IPS-18c (cell line): ENCODE results near the gene AKNA.
"Not testable (repeated sequence)": the region's sequence is repeated elsewhere in the genome, so short reads cannot be mapped to it uniquely, and the experiment has no call there.

Experiments
- H3K4me3 ChIP-seq: 2 replicates; pipeline ENCODE4 v1.7.0; 2013; ENCODE audit warnings: low read depth, mild to moderate bottlenecking, low read length, moderate library complexity; ENCODE audit not compliant: insufficient read depth
- H3K9me3 ChIP-seq: one replicate; pipeline ENCODE4 v1.6.1; 2013; ENCODE audit warnings: mild to moderate bottlenecking, low read length, moderate library complexity; ENCODE audit not compliant: control insufficient read depth, insufficient read depth

AKNA gene

DNA sequence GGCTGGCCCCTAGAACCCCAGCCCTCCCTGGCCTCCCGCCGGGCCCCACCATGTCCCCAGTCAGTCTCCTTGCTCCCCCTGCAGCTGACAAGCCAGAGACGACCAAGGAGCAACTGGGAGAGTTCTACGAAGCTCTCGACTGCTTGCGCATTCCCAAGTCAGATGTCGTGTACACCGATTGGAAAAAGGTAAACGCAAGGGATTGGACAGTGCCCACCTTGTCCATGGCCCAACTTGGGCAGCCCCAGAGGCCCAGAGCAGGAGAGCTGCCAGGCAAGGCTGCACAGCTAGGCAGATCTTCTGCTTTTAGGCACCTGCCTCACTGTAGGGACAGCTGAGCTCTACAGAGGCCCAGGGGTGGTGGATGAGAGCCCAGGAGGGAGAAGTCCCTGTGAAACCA, 62.8 kb downstream of the AKNA start:
- not testable (repeated sequence) for H3K4me3 ChIP-seq, H3K9me3 ChIP-seq

DNA sequence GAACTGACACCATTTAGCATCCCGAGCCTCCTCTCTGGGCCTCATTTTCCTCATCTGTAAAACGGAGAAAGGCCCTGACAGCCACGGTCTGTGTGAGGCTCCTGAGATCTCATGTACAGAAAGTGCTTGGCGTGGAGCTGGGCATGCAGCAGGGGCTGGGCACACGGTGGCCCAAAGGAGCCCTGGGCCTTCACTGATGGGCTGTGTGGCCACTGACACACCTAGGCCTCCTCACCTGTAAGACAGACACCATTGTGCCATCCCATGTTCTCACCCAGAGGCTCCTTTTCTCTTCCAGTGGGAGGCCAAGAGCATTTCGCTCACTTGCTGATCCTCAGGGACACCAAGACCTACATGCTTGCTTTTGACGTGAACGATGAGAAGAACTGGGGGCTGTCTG, 63.3 kb downstream of the AKNA start:
- no peak overlapping the region; the same call in 1 of the 2 replicates for H3K4me3 ChIP-seq
- no peaks in the 10 kb centered on the region for H3K9me3 ChIP-seq

DNA sequence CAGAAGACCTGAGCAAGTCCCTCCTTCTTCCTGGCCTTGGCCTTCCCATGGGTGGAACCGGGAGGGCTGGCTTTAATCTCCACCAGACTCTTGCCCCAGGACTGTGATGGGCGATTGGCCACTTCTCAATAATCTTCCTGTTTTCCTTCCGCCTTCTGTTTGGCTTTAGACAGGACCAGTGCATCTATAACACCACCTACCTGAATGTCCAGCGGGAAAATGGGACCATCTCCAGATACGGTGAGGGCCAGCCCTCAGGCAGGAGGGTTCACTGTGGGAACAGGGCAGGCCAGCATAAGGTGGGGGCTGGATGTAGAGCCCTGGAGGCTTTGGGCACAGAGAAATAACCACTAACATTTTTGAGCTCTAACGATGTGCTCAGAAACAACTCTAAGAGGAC, 63.9 kb downstream of the AKNA start:
- not testable (repeated sequence) for H3K9me3 ChIP-seq, H3K4me3 ChIP-seq

DNA sequence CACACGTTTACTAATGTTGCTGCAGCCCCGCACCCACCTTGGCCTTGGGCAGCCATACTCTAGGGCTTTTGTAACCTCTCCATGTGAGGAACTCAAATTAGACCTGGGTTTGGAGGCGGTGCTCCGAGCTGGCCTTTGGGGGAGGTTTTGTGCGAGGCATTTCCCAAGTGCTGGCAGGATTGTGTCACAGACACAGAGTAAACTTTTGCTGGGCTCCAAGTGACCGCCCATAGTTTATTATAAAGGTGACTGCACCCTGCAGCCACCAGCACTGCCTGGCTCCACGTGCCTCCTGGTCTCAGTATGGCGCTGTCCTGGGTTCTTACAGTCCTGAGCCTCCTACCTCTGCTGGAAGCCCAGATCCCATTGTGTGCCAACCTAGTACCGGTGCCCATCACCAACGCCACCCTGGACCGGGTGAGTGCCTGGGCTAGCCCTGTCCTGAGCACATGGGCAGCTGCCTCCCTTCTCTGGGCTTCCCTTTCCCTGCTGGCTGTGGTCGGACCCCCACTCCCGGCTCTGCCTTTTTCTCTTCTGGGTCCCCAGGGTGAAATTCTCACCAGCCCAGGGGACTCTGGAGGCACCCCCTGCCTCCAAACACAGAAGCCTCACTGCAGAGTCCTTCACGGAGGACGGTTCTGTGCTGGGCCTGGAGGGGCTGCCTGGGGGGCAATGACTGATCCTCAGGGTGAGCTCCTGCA, 64.8 kb downstream of the AKNA start, which contains the start of gene ORM1:
ORM1 (plus strand) TSS at position 268 of the 701 bp plus-strand sequence; CDS start at position 304, 36 bp downstream.
- H3K9me3 ChIP-seq, H3K4me3 ChIP-seq: not testable (repeated sequence)

DNA sequence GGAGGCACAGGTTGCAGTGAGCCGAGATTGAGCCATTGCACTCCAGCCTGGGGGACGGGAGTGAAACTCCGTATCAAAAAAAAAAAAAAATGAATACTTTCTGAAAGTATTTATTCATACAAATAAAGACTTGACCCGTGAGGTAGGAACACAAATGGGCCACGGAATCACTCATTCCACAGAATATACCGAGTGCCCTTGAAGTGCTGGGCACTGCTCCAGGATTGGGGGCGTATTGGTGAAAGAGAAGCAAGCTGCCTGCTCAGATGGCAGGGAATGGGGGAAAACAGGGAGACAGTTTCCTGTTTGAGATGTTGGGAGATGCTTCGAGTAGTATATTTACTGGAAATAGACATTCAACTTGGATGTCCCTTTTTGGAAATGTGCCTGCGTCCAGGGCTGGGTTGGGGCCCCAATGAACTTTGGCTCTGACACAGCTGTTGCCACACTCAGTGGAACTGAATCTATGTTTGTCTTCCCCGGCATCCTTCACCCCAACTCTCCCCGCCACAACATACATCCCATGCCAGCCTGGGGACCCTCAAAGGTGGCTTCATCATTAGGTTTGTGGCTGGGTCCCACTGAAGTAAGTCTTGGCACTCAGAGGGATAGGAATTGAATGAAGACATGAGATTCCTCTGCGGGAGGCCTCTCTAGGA, 65.5 kb downstream of the AKNA start:
- H3K4me3 ChIP-seq, H3K9me3 ChIP-seq: not testable (repeated sequence)

DNA sequence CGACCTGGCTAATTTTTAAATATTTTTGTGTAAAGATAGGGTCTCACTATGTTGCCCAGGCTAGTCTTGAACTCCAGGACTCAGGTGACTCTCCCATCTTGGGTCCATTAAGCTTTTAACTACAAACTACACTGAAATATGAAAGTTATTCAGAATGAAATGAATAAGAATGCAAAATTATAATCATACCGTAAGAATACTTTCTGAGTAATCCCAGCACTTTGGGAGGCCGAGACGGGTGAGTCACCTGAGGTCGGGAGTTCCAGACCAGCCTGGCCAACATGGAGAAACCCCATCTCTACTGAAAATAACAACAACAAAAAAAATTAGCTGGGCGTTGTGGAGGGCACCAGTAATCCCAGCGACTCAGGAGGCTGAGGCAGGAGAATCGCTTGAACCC, 66.0 kb downstream of the AKNA start:
- H3K9me3 ChIP-seq: no peaks in the 10 kb centered on the region
- no peak overlapping the region for H3K4me3 ChIP-seq

DNA sequence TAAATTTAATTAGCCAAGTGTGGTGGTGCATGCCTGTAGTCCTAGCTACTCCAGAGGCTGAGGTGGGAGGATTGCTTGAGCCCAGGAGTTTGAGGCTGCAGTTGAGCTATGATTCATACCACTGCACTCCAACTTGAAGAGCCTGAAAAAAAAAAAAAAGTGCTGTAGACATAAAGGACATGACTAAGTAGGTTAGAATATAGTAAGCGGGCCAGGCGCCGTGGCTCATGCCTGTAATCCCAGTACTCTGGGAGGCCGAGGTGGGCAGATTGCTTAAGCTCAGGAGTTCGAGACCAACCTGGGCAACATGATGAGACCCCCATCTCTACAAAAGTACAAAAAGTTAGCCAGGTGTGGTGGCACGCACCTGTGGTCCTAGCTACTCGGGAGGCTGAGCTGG, 67.1 kb downstream of the AKNA start:
- not testable (repeated sequence) for H3K4me3 ChIP-seq, H3K9me3 ChIP-seq

DNA sequence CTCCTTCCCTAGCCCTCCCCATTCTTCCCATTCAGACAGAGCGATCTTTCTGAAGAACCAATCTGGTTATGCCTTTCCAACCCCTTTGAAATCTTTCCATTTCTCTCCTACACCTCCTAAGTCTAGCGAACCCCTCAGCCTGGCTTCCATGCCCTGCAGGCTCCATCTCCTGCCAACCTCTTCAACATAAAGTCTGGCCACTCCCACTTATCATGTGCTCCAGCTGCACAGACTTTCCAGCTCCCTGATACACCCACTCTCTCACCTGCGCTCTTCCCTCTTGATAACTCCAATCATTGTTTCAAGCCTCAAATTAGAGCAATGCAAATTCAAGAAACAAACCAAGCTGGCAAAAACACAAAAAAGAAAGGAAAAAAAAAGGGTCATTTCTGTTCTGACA, 68.6 kb downstream of the AKNA start:
- H3K4me3 ChIP-seq: no peak overlapping the region

DNA sequence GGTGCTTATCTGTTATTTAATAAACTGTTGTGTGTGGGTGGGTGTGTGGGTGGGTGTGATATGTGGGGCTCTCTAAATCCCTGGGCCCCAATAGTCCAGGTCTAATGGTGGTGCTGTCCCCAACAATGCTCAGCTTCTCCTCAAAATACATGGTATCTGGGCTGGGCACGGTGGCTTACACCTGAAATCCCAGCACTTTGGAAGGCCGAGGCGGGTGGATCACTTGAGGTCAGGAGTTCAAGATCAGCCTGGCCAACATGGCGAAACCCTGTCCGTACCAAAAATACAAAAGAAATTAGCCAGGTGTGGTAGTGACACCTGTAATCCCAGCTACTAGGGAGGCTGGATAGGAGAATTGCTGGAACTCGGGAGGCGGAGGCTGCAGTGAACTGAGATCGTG, 69.4 kb downstream of the AKNA start:
- Histone ChIP-seq H3K9me3 (no peaks in the 10 kb centered on the region), H3K4me3 (no peak overlapping the region)

More for the DNA sequence above, 68.6 kb downstream of the AKNA start:
- no peaks in the 10 kb centered on the region for H3K9me3 ChIP-seq

DNA sequence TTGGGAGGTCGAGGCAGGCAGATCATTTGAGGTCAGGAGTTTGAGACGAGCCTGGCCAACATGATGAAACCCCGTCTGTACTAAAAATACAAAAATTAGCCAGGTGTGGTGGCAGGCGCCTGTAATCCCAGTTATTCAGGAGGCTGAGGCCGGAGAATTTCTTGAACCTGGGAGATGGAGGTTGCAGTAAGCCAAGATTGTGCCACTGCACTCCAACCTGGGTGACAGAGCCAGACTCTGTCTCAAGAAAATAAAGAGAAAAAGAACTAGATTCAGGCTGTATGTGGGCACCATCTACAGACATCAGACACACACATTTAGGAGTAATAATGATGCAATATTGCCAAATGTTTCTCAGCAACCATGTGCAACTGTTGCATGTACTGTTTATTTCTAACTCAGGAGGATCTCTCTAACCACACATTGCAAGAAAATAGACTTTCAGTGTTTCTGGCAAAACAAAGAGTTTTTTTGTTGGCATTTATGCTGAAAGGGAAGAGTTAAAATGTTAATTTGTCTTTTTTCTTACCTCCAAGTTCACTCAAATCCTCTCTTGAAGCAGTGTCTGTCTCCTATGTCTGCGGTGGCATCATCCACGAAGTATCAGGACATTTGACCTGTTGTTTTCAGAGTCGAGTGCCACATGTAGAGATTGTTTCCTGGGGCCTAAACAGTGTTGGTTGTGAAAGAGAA, 70.0 kb downstream of the AKNA start:
- Histone ChIP-seq H3K4me3 (no peak overlapping the region), H3K9me3 (no peaks in the 10 kb centered on the region)

DNA sequence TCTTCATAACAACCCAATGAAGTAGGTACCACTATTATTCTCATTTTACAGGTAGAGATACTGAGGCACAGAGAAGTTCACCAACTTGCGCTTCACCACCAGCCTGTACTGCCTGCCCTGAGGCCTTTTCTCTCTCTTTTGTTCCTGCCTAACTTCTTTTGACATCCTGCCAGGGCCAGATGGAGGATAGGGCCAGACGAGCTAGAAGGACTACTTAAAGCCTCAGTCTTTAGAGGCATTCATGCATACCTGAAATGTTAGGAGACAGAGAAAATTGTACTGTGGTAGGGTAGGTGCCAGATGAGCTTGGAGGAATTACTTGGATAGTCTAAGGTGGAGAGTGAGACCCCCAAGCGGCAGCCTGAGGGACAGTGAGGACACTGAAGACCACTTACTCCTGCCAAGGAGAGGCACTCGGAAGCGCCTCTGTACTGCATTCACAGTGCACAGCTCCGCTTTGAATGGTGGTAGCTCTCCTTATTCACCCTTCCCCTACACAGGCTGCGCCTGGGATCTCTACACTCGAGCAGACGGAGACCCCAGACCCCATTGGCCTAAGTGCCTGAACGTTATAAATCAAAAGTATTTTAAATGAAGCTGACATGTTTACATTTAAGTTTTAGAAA, 71.1 kb downstream of the AKNA start:
- no peaks in the 10 kb centered on the region for H3K9me3 ChIP-seq
- H3K4me3 ChIP-seq: no peak overlapping the region

DNA sequence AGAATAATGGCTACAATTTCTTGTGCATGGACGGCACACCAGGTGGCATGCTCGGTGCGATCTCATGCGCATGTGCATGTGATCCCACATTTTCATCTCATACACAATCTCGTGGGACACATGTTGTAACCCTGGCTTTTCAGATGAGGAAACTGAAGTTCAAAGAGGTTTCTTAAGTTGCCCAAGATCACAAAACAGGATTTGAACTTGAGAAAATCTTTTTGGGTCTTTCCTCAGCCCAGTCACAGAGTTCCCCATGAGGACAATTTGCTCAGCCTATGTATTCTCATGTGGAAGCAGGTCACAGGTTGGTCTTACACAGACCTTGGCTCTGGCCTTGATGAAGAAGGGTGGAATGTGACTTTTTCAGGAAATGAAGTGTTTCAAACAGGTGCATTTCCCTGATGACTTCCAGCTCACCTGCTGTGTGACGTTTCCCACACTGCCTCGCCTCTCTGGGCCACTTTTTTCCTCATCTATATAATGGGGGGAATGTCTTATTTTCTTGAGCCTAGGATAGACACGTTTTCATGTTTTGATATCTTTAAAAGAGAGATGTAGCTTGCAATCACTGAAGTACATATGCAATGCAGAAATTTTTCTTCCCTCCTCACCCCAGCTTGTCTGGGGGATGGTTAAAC, 71.9 kb downstream of the AKNA start:
- Histone ChIP-seq H3K9me3 (no peaks in the 10 kb centered on the region), H3K4me3 (no peak overlapping the region)

DNA sequence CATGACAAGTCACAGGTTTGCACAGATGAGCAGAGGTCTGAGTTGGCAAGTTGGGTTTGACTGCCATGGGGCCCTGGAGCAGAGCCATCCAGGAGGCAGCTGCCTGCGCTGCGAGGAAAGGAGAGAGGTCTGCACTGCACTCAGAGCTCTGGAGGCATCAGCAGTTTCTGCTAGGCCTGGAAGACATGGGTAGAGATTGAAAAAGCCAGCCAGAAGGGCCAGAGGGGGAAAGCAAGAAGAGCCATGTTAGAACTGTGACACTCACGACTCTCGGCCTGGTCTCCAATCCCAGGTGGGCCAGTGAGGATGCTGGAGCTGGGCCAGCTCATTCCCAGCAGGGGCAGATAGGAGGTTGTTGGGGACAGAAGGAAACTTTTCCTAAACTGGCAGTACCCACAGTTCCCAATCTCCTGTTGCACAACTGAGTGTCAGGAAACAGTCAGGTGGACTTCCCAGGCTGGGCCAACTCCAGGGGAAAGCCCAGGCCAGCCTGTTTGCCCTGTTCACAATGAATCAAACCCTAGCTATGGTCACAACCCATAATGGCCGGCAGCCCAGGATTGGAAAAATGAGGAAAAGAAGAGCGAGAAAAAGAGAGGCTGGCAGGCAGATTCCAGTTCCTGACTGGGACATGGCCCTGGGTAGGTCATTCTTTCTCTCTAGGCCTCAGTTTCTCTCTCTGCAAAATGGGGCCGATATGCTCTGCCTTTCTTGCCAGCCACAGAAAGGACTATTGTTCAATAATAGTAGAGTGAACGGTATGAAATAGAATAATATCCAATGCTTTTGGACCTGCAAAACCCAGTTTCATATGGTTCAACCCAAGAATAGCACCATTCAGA, 72.7 kb downstream of the AKNA start:
- H3K4me3 ChIP-seq: no peak overlapping the region
- H3K9me3 ChIP-seq: no peaks in the 10 kb centered on the region

DNA sequence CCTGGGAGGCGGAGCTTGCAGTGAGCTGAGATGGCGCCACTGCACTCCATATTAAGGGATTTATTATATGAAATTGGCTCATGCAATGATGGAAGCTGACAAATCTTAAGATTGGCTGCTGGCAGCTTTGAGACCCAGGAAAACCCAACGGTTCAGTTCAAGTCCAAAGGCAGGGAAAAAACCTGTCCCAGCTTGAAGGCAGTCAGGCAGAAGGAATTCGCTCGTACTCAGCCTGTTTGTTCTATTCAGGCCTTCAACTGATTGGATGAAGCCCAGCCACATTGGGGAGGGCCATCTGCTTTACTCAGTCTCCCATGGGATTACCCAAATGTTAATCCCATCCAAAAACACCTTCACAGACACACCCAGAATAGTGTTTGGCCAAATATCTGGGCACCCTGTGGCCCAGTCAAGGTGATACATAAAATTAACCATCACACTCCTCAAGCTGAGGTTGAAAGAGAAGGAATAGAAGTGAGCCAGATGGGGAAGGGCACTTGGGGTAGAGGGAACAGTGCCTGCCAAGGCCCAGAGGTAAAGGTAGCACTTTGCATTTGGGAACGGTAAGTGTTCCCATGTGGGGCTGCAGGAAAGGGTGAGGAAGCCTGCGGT, 73.4 kb downstream of the AKNA start:
- no peak overlapping the region for H3K4me3 ChIP-seq
- H3K9me3 ChIP-seq: no peaks in the 10 kb centered on the region

DNA sequence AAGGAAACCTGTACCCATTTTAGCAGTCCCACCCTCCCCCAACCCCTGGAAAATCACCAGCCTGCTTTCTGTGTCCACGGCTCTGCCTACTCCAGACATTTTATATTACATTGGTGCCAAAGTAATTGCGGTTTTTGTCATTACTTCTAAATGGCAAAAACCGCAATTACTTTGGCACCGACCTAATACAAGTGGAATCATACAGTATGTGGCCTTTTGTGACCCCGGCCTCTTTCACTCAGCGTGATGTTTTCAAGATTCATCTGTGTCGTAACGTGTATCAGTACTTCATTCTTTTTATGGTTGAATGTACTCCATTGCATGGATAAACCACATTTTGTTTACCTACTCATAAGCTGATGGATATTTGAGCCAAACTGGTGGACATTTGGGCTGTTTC, 74.6 kb downstream of the AKNA start:
- Histone ChIP-seq H3K9me3 (no peaks in the 10 kb centered on the region), H3K4me3 (no peak overlapping the region)

DNA sequence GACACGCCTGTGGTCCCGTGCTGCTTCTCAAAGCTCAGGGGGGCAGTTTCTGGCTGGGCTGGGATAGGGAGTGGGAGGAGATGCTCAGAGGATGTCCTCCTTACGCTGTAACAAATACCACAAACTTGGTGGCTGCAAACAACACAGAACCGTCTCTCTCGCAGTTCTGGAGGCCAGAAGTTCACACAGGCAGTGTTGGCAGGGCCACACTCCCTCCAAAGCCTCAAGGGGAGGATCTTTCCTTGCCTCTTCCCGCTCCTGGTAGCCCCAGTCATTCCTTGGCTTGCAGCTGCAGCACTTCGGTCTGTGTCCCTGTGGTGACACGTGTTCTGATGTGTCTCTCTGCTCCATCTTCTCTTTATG, 75.3 kb downstream of the AKNA start:
- H3K4me3 ChIP-seq: no peak overlapping the region
- H3K9me3 ChIP-seq: no peaks in the 10 kb centered on the region
